Cardiac muscle cell (in vitro differentiated cells and primary cell): Measurements from ENCODE around the gene ING5. TPM values are rescaled to one million over a fixed set of nuclear protein-coding genes. Genes with fewer than 3 reads are reported as not detected.

Experiments used
- DNase-seq, 2 donors: peaks; one replicate each; pipeline versions ENCODE4 v3.0.0 to v3.0.0-alpha.2; 2010 to 2017; ENCODE audit warnings: low read depth in 1 of 2, low spot score in 1 of 2
- H3K27ac ChIP-seq: fragments of 200-600 bp; sonication (generic); 2 replicates; pipeline ENCODE4 v1.5.1; 2016
- H3K27me3 ChIP-seq: fragments of 200-600 bp; sonication (generic); 2 replicates; pipeline ENCODE4 v1.6.0; 2016; ENCODE audit warnings: control low read depth
- H3K36me3 ChIP-seq: fragments of 200-600 bp; sonication (generic); 2 replicates; pipeline ENCODE4 v1.5.1; 2016; ENCODE audit warnings: control low read depth
- H3K4me1 ChIP-seq: fragments of 200-600 bp; sonication (generic); 2 replicates; pipeline ENCODE4 v1.8.1; 2017; ENCODE audit warnings: low read depth, mild to moderate bottlenecking, mixed run types
- H3K4me3 ChIP-seq: fragments of 200-600 bp; sonication (generic); 2 replicates; pipeline ENCODE4 v1.5.1; 2016; ENCODE audit warnings: mild to moderate bottlenecking
- H3K9me3 ChIP-seq: fragments of 200-600 bp; sonication (generic); 2 replicates; pipeline ENCODE4 v1.5.1; 2017; ENCODE audit warnings: low read depth, mild to moderate bottlenecking, control low read depth
- CTCF ChIP-seq: IDR thresholded peaks from 2 replicates; pipeline ENCODE4 v1.5.1; 2012; ENCODE audit warnings: low read depth, mild to moderate bottlenecking, low read length
- polyA plus RNA-seq: library from polyadenylated mRNA; unstranded; fragments of >200 nt; fragmentation: Nextera tagmentation; extraction: Ambion mirVana; gene quantifications from 2 replicates; pipeline ENCODE4 v1.2.1, GENCODE V29; 2016
- total RNA-seq: library from RNA; depleted of rRNA; stranded (reverse); fragments of >200 nt; gene quantifications from 2 replicates; pipeline ENCODE4 v1.2.3, GENCODE V29; 2016

Gene ING5
- total and polyA plus RNA-seq, 2 experiments from 2014 or later: 16.3 to 53.6 TPM

DNA sequence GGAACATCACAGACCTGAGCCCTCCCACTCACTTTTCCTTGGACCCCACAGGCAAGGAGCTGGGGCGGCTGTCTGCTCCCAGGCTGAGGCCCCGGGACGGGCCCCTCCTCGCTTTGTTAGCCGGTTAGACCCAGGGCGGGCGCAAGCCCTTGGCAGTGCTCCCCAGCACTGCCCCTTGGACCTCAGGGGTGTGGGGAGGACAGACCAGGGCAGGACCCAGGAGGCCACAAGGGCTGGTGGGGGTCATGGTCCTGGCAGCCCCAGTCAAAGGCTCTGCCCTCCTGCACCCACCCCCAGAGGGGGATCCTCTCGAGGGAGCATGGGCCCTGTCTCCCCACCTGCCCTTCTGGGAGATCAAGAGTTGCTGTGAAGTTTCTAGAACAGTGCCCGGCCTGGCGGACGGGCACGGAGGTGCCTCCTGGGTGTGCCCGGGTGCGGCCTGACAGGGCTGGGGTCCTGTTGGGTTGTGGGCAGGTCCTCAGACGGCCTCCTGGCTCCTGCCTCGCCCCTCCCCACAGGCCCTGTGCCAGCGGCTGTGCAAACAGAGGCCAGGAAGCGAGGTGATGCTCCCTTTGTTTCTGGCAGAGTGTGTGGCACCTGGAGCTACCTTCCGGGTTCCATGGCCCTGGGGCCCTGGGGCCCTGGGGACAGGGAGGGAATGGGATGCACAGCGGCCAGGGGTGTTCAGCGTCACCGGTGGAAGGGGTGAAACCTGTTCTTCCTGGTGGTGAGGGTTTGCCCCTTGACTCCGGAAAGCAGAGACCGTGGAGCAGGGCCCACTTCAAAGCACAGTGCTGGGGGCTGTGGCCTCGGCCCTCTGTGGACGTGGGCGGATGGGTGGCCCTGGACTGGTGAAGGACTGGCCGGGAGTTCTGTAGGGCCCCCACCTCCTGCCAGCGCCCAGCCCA, 71.9 kb downstream of the ING5 start:
- DNase-seq: no peak
- Histone ChIP-seq H3K27me3 (no peaks in the 10 kb centered on the region), H3K4me3 (no peak overlapping the region), H3K36me3 (no peaks in the 10 kb centered on the region), H3K4me1 (peaks cover 9% of the 10 kb centered on the region), H3K27ac (no peak overlapping the region), H3K9me3 (no peaks in the 10 kb centered on the region)
- TF ChIP-seq CTCF: no peak

DNA sequence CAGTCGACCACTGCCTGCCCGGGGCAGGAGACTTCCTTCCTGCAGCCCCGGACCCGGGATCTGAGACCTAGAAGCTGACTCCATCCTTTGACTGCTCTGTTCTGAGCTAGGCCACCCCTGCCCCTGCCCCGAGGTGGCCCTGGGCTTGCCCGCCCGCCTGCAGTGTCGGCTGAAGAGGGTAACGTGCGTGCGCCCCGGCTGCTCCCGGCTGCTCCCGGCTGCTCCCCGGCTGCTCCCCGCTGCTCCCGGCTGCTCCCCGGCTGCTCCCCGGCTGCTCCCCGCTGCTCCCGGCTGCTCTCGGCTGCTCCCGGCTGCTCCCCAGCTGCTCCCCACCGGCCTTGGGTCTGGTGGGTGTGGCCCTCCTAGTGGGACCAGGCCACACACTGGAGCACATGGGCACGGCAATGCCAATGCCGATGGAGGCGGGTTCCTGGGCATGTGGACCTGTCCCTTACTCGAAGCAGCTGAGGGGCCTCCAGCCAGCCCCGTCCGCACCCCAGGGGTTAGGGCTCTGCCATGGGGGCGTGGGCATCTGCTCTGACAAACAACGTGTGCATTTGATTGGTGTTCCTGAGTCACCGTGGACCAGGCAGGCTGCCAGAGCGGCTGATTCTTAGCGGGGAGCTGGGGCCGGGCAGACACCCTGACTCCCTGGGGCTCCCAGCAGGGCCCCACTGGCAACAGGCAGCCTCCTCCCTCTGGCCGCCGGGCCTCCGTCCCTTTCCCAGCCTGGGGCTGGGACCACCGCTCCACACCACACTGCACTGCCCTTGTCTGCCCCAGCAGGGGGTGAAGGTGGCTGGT, 72.8 kb downstream of the ING5 start:
- no peak for TF ChIP-seq CTCF
- Histone ChIP-seq H3K27ac (no peak overlapping the region), H3K27me3 (no peaks in the 10 kb centered on the region), H3K9me3 (no peaks in the 10 kb centered on the region), H3K4me1 (peaks cover 9% of the 10 kb centered on the region), H3K4me3 (no peak overlapping the region), H3K36me3 (no peaks in the 10 kb centered on the region)
- peak in 1 of 2 donors; percentile 60 for DNase-seq

GRCh38 chr2:241775223-241776177, 73.7 kb downstream of the ING5 start:
- no peaks in the 10 kb centered on the region for H3K27me3 ChIP-seq
- H3K9me3 ChIP-seq: no peaks in the 10 kb centered on the region
- no peak overlapping the region for H3K27ac ChIP-seq
- TF ChIP-seq CTCF: no peak
- H3K4me1 ChIP-seq: peaks cover 9% of the 10 kb centered on the region
- no peaks in the 10 kb centered on the region for H3K36me3 ChIP-seq
- no peak for DNase-seq
- no peak overlapping the region for H3K4me3 ChIP-seq

- Histone ChIP-seq H3K9me3 (no peaks in the 10 kb centered on the region), H3K27ac (no peak within 1 kb of the TSS), H3K4me1 (peaks cover 6% of the 10 kb centered on the region), H3K4me3 (no peak within 1 kb of the TSS), H3K27me3 (no peaks in the 10 kb centered on the region), H3K36me3 (no peaks in the 10 kb centered on the region)
- no peak for DNase-seq
- no peak for TF ChIP-seq CTCF
These were observed 74.7 kb downstream of the ING5 start, which contains the start of gene GAL3ST2 for GRCh38 chr2:241776336-241777169. Gene GAL3ST2 (plus strand): TSS chr2:241776822. CDS start chr2:241776956, 134 bp downstream.
